ENCODE results near the gene CUBN.

- no peak for TF ChIP-seq POLR2AphosphoS5 (IDR thresholded peaks at IDR 0.05)
- no peak for TF ChIP-seq CTCF (IDR thresholded peaks at IDR 0.05)
- no peak for TF ChIP-seq POLR2A (IDR thresholded peaks at IDR 0.05)
These were observed 152.8 kb downstream of the CUBN start for GRCh38 chr10:16976803-16977202.
